Neural progenitor cell (in vitro differentiated cells): ENCODE results near the gene SLC9A3. TPM values are rescaled to one million over a fixed set of nuclear protein-coding genes. Genes with fewer than 3 reads are reported as not detected.

Experiments used
- DNase-seq: peaks from one replicate; pipeline ENCODE4 v3.0.0-alpha.2; 2016; ENCODE audit warnings: low spot score
- H2AFZ ChIP-seq: fragments of 200-600 bp; sonication (generic); replicated peaks from 2 replicates; pipeline ENCODE4 v1.6.1; 2016; ENCODE audit warnings: antibody characterized with exemption
- H3F3A ChIP-seq: fragments of 200-600 bp; sonication (generic); 2 replicates; pipeline ENCODE4 v1.6.1; 2016; ENCODE audit warnings: antibody characterized with exemption, low read depth
- H3K27ac ChIP-seq: fragments of 200-600 bp; sonication (generic); 2 replicates; pipeline ENCODE4 v1.5.1; 2016; ENCODE audit warnings: mild to moderate bottlenecking
- H3K27me3 ChIP-seq: fragments of 200-600 bp; sonication (generic); 2 replicates; pipeline ENCODE4 v1.6.1; 2016; ENCODE audit warnings: mild to moderate bottlenecking, moderate library complexity
- H3K36me3 ChIP-seq: fragments of 200-600 bp; sonication (generic); 2 replicates; pipeline ENCODE4 v1.5.1; 2016
- H3K4me1 ChIP-seq: fragments of 200-600 bp; sonication (generic); 2 replicates; pipeline ENCODE4 v1.6.1; 2016; ENCODE audit warnings: mixed run types
- H3K4me2 ChIP-seq: fragments of 200-600 bp; sonication (generic); 2 replicates; pipeline ENCODE4 v1.6.1; 2016
- H3K4me3 ChIP-seq: fragments of 200-600 bp; sonication (generic); 2 replicates; pipeline ENCODE4 v1.5.1; 2016
- H3K79me2 ChIP-seq: fragments of 200-600 bp; sonication (generic); 2 replicates; pipeline ENCODE4 v1.6.1; 2016; ENCODE audit warnings: low read depth
- H3K9ac ChIP-seq: fragments of 200-600 bp; sonication (generic); 2 replicates; pipeline ENCODE4 v1.6.1; 2016
- H3K9me3 ChIP-seq: fragments of 200-600 bp; sonication (generic); 2 replicates; pipeline ENCODE4 v1.5.1; 2016; ENCODE audit warnings: low read depth
- H4K20me1 ChIP-seq: fragments of 200-600 bp; sonication (generic); 2 replicates; pipeline ENCODE4 v1.6.1; 2016; ENCODE audit warnings: low read depth
- H3K27ac Mint-ChIP-seq: 3 replicates; pipeline ENCODE4 v1.8.0; 2021; ENCODE audit warnings: mixed read lengths
- H3K27me3 Mint-ChIP-seq: 2 replicates; pipeline ENCODE4 v1.8.0; 2022; ENCODE audit warnings: low read depth, mild to moderate bottlenecking, inconsistent platforms, moderate library complexity, mixed read lengths; ENCODE audit not compliant: insufficient read depth
- H3K36me3 Mint-ChIP-seq: 3 replicates; pipeline ENCODE4 v1.8.0; 2021; ENCODE audit warnings: mixed read lengths
- H3K4me1 Mint-ChIP-seq: 3 replicates; pipeline ENCODE4 v1.8.0; 2021; ENCODE audit warnings: mixed read lengths
- H3K4me3 Mint-ChIP-seq: 3 replicates; pipeline ENCODE4 v1.8.0; 2021; ENCODE audit warnings: mild to moderate bottlenecking, moderate library complexity, mixed read lengths
- H3K9me3 Mint-ChIP-seq: 3 replicates; pipeline ENCODE4 v1.8.0; 2020; ENCODE audit warnings: mixed read lengths
- EZH2 ChIP-seq: fragments of 200-600 bp; sonication (generic); IDR thresholded peaks from 2 replicates; pipeline ENCODE4 v1.6.1; 2017; ENCODE audit warnings: antibody characterized with exemption, mild to moderate bottlenecking, moderate library complexity
- EZH2phosphoT487 ChIP-seq: fragments of 200-600 bp; sonication (generic); IDR thresholded peaks from 2 replicates; pipeline ENCODE4 v1.6.1; 2017; ENCODE audit warnings: antibody characterized with exemption
- total RNA-seq: library from RNA; depleted of rRNA; stranded (reverse); fragments of >200 nt; gene quantifications from 2 replicates; pipeline ENCODE4 v1.2.3, GENCODE V29; 2015; ENCODE audit warnings: low replicate concordance
- TF ChIP-seq, protein P1 (sequence below): fragments of 200-600 bp; sonication (generic); IDR thresholded peaks from 2 replicates; pipeline ENCODE4 v1.5.1; 2017; ENCODE audit warnings: antibody characterized with exemption, mild to moderate bottlenecking

Gene SLC9A3
- total RNA-seq, 1 donor from 2014 or later = 1.4 TPM

DNA sequence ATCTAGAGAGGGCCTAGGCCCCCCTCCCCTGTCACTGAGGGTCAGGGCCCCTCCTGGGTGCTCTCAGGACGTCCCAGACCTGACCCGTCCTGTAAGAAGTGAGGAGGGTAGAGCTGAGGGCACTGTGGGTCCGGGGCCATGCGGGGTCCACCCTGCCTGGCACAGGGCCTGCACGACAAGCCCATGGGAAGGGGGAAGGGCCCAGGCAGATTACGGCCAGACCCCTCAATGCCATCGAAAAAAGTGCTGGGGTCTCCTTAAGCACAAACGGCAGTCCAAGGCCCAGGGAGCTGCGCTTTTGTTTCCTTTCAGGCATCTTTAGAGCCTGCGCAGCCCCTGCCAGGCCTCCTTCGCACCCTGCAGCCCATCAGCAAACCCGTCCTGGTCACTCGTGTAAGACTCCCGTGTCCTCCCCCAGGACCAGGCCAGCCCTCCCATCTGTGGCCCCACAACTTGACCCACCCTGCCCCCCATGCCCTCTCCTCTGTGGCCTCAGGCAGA is 85.7 kb downstream of the SLC9A3 start:
- no peaks in the 10 kb centered on the region for H3K36me3 ChIP-seq
- TF ChIP-seq EZH2phosphoT487 (no peak), EZH2 (no peak)
- TF ChIP-seq, protein P1, sequence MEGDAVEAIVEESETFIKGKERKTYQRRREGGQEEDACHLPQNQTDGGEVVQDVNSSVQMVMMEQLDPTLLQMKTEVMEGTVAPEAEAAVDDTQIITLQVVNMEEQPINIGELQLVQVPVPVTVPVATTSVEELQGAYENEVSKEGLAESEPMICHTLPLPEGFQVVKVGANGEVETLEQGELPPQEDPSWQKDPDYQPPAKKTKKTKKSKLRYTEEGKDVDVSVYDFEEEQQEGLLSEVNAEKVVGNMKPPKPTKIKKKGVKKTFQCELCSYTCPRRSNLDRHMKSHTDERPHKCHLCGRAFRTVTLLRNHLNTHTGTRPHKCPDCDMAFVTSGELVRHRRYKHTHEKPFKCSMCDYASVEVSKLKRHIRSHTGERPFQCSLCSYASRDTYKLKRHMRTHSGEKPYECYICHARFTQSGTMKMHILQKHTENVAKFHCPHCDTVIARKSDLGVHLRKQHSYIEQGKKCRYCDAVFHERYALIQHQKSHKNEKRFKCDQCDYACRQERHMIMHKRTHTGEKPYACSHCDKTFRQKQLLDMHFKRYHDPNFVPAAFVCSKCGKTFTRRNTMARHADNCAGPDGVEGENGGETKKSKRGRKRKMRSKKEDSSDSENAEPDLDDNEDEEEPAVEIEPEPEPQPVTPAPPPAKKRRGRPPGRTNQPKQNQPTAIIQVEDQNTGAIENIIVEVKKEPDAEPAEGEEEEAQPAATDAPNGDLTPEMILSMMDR = no peak
- no peak overlapping the region for H3K4me2 ChIP-seq
- no peaks in the 10 kb centered on the region for H3K36me3 Mint-ChIP-seq
- H3K27me3 Mint-ChIP-seq = peaks cover 2% of the 10 kb centered on the region
- H3K4me3 Mint-ChIP-seq = no peak overlapping the region
- no peaks in the 10 kb centered on the region for H3K9me3 Mint-ChIP-seq
- no peaks in the 10 kb centered on the region for H3K27me3 ChIP-seq
- H3K27ac ChIP-seq = no peak overlapping the region
- H4K20me1 ChIP-seq = no peaks in the 10 kb centered on the region
- no peak overlapping the region for H3K27ac Mint-ChIP-seq
- peaks cover 9% of the 10 kb centered on the region for H3K4me1 Mint-ChIP-seq
- no peak overlapping the region for H2AFZ ChIP-seq
- H3K9me3 ChIP-seq = no peaks in the 10 kb centered on the region
- no peak for DNase-seq
- H3K4me3 ChIP-seq = no peak overlapping the region
- H3K9ac ChIP-seq = no peak overlapping the region
- H3F3A ChIP-seq = no peaks in the 10 kb centered on the region
- peaks cover 4% of the 10 kb centered on the region for H3K79me2 ChIP-seq
- H3K4me1 ChIP-seq = peaks cover 6% of the 10 kb centered on the region

DNA sequence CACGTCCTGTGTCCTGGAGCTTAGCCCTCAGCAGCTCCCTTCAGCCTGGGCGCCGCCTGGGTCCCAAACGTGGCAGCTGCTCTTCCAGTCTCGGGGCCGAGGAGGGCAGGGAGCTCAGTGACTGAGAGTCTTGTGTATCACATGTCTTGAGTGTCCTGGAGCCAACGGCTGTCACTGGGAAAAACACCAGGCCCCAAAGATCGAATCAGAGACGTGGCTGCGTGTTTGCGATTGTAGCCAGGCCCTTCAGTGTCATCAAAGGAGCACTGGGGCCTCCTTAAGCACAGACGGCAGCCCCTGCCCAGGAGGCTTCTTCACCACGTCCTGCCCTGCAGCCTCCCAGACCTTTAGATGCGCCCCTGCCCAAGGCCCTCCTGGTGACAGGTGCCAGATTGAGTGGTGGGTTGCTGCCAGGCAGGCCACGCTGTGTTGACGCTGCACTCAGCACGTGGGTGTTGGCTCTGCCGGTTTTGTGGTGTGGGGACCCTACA is 86.9 kb downstream of the SLC9A3 start:
- no peak overlapping the region for H2AFZ ChIP-seq

DNA sequence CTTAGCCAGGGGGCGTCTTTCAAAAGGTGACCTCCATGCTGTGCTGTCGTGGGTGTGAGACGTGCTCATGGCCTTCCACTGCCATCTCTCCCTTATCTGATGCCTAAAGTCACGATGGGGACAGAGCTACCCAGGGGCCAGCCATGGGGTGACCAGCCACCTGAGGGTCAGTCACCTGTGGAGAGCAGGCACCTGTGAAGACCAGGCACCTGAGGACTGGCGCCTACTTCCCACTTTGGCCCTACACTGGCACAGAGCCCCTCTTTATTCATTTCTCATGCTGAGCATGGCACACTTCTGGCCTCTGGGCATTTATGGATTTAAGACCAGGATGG is 87.6 kb downstream of the SLC9A3 start:
- no peaks in the 10 kb centered on the region for H3K9me3 Mint-ChIP-seq
- TF ChIP-seq EZH2phosphoT487 = no peak
- no peak for TF ChIP-seq EZH2
- H3K36me3 Mint-ChIP-seq = no peaks in the 10 kb centered on the region
- Histone ChIP-seq H3K27ac (no peak overlapping the region), H4K20me1 (no peaks in the 10 kb centered on the region), H3K9me3 (no peaks in the 10 kb centered on the region), H3K4me3 (no peak overlapping the region), H3F3A (no peaks in the 10 kb centered on the region), H3K9ac (no peak overlapping the region), H3K4me2 (no peak overlapping the region), H3K36me3 (no peaks in the 10 kb centered on the region), H2AFZ (no peak overlapping the region), H3K79me2 (no peaks in the 10 kb centered on the region), H3K4me1 (no peaks in the 10 kb centered on the region), H3K27me3 (no peaks in the 10 kb centered on the region)
- H3K4me3 Mint-ChIP-seq = no peak overlapping the region
- DNase-seq = no peak
- peaks cover under 1% of the 10 kb centered on the region for H3K4me1 Mint-ChIP-seq
- no peak overlapping the region for H3K27ac Mint-ChIP-seq
- H3K27me3 Mint-ChIP-seq = no peaks in the 10 kb centered on the region

More for the DNA sequence above, 86.9 kb downstream of the SLC9A3 start:
- Histone ChIP-seq H3K4me1 (peaks cover 4% of the 10 kb centered on the region), H3K9me3 (no peaks in the 10 kb centered on the region), H3K27ac (no peak overlapping the region), H3K27me3 (no peaks in the 10 kb centered on the region), H4K20me1 (no peaks in the 10 kb centered on the region), H3K9ac (no peak overlapping the region), H3K4me3 (no peak overlapping the region), H3K79me2 (no peaks in the 10 kb centered on the region), H3K36me3 (no peaks in the 10 kb centered on the region), H3K4me2 (no peak overlapping the region), H3F3A (no peaks in the 10 kb centered on the region)
- Mint-ChIP-seq H3K27me3 (no peaks in the 10 kb centered on the region), H3K36me3 (no peaks in the 10 kb centered on the region), H3K27ac (no peak overlapping the region), H3K4me1 (peaks cover 8% of the 10 kb centered on the region), H3K9me3 (no peaks in the 10 kb centered on the region), H3K4me3 (no peak overlapping the region)
- no peak for DNase-seq
- TF ChIP-seq, protein P1 = no peak
- TF ChIP-seq EZH2phosphoT487 (no peak), EZH2 (no peak)

DNA sequence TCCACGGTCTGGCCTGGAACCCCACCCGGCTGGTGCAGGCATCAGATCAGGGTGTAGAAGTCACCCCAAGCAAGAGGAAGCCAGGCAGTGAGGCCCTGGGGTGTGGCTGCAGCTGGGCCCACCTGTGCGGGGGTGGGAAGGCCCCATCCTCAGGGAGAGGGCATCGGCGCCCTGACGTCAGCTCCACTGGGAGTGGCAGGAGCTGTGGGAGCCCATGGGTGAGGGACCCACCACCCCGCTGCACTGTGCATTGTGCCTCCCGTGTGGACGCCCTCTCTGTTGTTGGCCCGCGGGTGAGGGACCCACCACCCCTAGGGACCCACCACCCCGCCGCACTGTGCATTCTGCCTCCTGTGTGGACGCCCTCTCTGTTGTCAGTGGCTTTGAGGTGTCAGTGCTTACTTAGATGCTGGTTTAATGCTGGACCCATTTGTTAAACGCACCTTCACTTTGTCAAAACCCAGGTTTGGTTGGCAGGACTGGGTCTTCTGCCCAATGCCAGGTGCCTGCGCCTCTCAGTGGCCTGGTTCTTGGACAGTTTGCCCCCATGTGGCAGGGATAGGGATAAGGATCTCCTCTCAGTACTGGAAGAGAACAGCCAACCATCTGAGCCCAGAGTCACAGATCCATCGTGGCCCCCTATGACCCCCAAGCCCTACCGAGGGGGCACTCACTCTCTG is 88.1 kb downstream of the SLC9A3 start:
- Histone ChIP-seq H2AFZ (no peak overlapping the region), H3K9me3 (no peaks in the 10 kb centered on the region), H3K36me3 (no peaks in the 10 kb centered on the region), H3K27me3 (no peaks in the 10 kb centered on the region), H3K79me2 (no peaks in the 10 kb centered on the region), H3F3A (no peaks in the 10 kb centered on the region), H3K27ac (no peak overlapping the region), H3K4me1 (no peaks in the 10 kb centered on the region), H3K4me2 (no peak overlapping the region), H4K20me1 (no peaks in the 10 kb centered on the region), H3K4me3 (no peak overlapping the region), H3K9ac (no peak overlapping the region)
- peak; percentile 52 for DNase-seq
- Mint-ChIP-seq H3K27ac (no peak overlapping the region), H3K27me3 (no peaks in the 10 kb centered on the region), H3K4me1 (peaks cover under 1% of the 10 kb centered on the region), H3K4me3 (no peak overlapping the region), H3K36me3 (no peaks in the 10 kb centered on the region), H3K9me3 (no peaks in the 10 kb centered on the region)
- no peak for TF ChIP-seq EZH2phosphoT487
- TF ChIP-seq, protein P1 = peak; percentile 51
